GM21390 (cell line): ENCODE data around the gene ARHGAP6.
"Not testable (repeated sequence)": the region's sequence is repeated elsewhere in the genome, so short reads cannot be mapped to it uniquely, and the experiment has no call there.

Experiments used
- ATAC-seq: cut with Tn5 transposase; IDR thresholded peaks from one replicate; pipeline ENCODE4 v1.9.1; 2021; ENCODE audit not compliant: unreplicated experiment

Gene ARHGAP6

DNA sequence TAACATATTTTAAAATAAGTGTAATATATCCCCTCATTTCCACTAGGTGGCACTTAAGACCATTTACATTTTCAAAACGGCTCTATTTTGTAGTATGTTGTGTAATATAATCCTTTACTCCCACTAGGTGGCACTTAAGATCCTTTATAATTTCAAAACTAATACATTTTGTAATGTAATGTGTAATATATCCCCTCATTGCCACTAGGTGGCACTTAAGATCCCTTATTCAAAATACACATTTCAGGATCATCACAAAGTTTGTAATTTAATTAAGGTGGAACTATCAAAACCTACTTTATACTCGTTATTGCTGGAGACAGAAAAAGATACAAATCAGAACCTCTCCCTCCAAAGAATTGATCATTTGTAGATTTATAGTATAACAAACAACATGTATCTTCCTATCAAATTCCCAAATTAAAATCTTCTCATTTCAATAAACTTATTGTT lies 132.5 kb downstream of the ARHGAP6 start:
- ATAC-seq, result peak; percentile 82

DNA sequence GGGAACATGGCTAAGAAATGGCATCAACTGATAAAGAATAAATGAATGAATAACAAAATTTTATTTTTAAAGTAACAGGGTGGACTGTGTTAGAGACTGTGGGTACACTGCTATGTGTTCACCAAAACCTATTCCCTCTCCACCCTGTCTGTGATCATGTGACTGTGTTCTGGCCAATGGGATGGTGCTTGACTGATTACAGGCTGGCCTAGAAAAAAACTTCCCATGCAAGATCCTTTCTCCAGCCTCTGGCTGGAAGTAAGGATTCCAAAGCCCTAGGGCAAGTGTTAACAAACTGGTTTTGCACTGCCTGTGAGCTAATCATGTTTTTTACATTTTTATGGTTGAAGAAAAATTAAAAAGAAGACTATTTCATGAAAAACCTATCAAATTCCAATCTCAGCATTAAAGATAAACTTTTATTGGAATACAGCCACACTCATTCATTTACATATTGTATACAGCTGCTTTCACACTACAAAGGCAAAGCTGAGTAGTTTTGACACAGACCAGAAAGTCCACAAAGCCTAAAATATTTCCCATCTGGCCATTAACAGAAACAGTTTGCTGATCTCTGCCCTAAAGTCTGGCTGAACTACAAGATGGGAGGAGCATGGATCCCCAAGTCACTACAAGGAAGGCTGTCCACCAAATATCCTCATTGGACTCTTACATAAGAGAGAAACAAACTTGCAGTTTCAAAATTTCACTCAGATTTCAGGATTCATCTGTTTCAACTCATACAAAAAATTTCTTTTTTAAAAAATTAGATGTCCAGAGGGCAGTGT lies 133.2 kb downstream of the ARHGAP6 start:
- no peak for ATAC-seq

DNA sequence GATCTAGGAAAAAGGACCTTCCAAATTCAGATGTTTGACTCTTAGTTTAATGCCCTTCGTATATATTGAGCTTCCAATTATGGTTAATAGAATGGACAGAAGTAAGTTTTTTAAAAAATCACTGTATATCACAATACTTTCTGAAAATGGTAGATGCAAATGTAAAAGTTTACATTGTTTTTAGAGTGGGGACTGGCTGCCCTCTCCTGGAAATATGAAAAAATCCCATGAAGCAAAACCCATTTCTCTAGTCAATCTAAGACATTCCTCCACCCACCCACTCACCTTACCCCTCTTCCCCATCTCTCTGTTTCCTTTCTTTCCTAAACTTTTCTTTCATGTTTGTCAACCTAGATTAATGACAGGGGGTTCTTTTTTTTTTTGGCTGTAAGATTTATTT lies 134.5 kb downstream of the ARHGAP6 start:
- ATAC-seq, result no peak

DNA sequence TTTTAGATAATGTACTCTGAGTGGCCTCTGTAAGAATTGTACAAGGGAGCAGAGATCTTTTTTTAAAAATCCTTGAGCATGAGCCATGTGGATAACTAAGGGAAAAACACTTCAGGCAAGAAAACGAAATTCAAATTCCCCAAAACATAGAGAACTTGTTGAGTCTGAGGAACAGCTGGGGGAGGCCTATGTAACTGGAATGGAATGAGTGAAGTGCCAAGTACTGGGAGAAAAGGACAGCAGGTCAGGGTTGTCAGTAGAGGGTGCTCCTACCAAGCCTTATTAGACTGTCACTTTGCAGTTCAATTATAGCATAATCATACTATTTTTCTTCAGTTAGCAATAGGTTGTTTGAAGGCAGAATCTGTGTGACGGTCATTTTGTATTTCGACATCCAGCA lies 135.1 kb downstream of the ARHGAP6 start:
- no peak for ATAC-seq

DNA sequence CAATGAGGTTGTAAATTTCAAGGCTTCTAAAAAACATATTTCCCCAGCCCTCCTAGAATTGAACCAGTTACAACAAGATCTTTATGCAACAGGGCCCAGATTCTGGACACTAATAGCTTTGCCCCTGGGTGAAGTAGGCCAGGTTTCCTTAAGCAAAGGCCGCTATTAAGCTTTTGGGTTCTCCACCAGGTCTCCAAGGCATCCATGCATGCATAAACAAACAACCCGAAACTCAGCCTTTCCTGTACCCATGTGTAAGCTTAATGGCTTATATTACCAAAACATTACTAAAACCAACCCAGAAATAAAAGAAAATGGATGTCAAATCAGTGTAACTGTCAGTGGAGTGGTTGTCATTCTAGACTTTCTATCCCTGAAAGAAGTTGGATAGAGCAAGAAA lies 137.1 kb downstream of the ARHGAP6 start:
- no peak for ATAC-seq

DNA sequence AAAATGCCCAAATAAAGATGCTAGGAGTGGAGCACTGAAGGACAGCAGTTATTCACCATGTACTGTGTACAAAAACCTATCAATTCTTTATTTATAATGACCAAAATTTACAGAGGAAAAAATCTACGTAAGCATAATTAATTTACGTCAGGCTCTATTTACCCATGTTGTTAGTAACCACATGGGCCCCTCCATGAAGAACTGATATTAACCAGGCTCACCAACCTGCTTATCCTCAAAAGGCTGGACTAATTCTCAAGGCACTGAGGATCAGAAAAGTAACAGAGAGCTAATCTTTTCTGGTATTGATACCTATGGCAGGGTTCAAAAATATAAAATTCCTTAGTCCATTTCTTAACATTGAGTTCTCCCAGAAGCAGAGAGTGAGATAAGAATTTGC lies 140.0 kb downstream of the ARHGAP6 start:
- no peak for ATAC-seq

DNA sequence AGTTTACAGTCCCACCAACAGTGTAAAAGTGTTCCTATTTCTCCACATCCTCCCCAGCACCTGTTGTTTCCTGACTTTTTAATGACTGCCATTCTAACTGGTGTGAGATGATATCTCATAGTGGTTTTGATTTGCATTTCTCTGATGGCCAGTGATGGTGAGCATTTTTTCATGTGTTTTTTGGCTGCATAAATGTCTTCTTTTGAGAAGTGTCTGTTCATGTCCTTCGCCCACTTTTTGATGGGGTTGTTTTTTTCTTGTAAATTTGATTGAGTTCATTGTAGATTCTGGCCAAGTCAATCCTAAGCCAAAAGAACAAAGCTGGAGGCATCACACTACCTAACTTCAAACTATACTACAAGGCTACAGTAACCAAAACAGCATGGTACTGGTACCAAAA lies 146.5 kb downstream of the ARHGAP6 start:
- not testable (repeated sequence) for ATAC-seq

DNA sequence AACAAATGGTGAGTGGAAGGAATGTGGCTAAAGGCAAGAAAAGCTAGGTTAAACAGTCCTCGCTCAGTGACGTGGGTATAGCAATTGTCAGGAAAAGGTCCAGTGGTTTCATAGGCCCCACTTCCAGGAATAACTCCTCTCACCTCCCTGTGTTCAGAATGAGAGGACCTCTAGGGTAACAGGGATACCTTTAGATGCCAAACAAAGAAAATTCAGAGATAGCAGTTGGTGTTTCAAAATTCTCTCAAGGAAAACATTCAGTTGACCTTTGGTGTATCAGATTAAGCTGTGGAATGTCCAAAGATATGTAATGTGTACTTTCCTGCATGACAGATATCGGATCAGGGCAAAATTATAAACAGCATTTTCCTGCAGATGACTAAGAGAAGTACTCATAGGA lies 155.9 kb downstream of the ARHGAP6 start:
- no peak for ATAC-seq

DNA sequence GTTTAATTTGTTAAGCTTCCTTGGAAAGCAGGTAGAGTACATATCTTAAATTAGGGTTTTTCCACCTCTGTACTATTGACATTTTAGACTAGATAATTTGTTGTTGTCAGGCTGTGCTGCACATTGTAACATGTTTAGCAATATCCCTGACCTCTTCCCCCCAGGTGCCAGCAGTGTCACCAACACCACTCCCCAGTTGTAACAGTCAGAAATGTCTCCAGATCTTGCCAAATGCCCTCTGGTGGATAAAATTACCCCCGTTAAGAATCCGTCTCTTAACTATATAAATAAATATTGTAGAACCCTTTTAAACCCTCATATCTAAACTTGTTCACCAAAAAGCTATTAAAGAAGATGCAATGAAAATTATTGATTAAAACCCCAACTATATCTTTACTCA lies 161.5 kb downstream of the ARHGAP6 start:
- ATAC-seq, result no peak

DNA sequence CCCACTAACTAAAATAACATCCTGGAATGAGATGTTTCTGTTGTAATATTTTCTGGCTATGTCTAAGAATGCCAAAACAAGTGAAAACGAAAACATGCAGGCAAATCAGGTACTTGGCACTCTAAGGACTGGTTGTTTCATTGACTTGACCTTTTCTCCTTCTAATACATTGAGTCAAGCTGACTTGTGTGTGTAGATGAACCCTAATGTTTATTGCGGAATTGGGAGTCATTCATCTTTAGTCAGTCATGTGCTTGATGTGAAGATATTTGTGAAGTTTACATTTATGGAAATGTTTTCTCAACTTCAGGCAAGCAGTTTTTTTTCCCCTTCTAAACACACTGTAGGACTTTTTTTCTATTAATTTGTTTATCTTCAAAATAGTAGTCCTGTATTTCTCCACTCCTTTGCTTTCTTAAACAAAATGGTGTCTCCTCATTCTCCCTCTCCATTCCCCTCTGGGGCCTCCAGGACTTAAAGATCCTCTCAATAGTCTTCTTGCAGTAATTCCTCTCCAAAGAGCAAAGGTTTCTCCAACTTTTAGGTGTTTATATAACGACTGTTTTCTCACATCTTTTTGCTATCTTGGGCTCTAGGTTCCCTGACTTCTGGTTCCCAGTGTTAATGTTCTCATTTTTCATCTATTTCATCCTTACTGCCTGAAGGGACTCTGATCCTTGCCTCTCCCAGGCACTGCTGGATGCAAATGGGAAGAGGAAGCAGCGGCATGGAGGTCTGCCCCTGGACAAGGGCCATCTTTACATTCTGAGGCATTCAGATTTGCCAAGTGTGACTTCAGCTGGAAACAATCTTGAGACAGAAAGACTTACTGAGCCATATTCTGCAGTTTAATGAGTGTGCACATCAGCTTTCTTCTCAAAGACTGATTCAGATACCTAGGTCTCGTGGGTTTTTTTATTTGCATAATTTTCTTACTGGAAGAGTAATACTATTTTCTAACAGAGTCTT lies 166.4 kb downstream of the ARHGAP6 start:
- no peak for ATAC-seq

DNA sequence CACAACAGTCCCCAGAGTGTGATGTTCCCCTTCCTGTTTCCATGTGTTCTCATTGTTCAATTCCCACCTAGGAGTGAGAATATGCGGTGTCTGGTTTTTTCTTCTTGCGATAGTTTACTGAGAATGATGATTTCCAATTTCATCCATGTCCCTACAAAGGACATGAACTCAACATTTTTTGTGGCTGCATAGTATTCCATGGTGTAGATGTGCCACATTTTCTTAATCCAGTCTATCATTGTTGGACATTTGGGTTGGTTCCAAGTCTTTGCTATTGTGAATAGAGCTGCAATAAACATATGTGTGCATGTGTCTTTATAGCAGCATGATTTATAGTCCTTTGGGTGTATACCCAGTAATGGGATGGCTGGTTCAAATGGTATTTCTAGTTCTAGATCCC lies 174.3 kb downstream of the ARHGAP6 start:
- ATAC-seq, result not testable (repeated sequence)

DNA sequence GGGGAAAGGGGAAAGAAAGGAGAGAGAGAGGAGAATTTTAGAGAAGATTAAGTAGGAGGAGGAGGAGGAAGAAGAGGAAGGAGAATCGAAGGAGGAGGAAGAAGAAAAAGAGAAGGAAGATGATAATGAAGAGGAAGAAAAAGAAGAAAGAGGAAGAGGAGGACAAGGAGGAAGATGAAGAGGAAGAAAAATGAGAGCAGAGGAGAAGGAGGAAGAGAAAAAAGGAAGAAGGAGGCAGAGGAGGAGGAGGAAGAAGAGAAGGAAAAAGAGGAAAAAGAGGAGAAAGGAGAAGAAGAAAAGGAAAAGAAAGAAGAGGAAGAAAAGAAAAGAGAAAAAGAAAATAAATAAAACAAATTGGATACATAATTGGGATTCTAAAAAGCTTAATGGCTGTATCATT lies 181.4 kb downstream of the ARHGAP6 start:
- ATAC-seq, result no peak

DNA sequence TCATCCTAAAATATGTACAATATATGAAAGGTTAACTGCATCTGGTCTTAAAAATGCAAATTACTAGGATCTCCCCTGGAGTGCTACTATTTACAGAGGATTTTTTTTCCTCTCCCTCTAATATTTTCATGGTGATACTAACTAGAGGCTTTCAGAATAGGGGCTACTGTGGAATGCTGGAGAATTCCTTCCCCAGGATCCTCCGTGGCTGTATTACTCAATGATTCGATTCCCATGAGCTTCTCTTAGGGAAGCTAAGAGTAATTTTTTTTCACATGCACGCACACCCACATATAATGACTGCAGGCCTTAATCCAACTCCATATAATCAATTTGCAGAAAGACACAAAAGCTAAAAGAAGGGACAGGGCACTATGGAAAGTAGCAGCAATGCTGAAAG lies 184.7 kb downstream of the ARHGAP6 start:
- no peak for ATAC-seq

DNA sequence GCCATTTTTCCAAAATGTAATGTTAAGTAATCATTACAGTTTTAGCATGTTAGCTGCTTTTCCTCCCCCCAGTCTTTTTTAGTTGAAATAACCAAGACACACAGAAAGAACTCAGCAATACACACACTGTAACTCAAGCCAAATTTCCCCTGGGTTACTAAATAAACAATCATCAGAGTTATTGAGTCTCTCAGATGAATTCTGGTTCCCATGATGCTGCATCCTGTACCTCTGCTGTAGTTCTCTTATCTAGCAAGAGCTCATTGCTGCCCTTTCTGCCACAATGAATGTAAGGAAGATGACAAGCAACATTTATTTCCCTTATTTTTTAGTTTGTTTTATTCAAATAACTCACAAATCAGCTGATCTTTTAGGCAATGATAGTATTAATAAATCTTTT lies 185.1 kb downstream of the ARHGAP6 start:
- ATAC-seq, result no peak

DNA sequence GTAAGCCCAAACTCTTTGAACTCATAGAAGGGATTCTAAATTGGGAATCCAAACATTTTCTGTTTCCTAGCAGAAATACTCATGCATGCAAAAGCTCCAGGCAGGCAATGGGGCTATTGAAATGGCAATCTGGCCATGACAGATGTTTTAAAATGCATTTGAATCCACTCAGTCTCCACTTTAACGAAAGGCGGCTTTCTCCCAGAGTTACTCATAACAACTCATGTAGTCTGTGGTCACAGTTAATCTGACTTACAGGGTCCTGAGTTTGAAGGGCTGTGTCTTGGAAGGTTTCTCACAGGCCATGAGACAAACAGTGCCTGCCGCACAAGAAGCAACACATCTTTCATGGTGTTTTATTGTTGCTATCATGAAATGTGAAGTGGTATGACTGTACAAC lies 186.8 kb downstream of the ARHGAP6 start:
- no peak for ATAC-seq

DNA sequence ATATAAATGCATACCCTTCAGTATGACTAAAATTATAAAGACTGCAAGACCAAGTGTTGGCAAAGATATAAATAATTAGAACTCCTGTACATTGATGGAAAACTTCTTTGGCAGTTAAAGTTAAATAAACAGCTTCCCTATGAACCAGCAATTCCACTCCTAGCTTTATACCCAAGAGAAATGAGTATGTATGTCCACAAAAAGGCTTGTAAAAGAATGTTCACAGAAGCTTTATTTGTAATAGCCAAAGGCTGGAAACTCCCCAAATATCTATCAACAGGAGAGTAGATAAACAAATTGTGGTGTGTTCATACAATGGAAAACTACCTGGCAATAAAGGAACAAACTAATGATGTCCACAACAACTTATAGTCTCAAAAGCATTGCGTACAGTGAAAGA lies 187.7 kb downstream of the ARHGAP6 start:
- no peak for ATAC-seq

DNA sequence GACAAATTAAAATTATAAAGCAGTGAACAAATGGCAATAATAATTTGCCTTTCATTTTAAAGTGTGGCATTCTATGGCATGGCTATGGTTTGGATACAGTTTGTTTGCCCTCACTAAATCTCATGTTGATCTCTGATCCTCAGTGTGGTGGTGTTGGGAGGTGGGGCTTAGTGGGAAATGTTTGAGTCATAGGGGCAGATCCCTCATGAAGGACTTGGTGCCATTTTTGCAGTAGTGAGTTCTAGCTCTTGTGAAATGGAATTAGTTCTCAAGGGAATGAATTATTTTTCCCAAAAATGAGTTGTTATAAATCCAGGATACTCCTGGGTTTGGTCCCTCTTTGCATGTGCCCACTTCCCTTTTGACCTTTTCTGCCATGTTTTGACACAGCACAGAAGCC lies 191.1 kb downstream of the ARHGAP6 start:
- no peak for ATAC-seq

DNA sequence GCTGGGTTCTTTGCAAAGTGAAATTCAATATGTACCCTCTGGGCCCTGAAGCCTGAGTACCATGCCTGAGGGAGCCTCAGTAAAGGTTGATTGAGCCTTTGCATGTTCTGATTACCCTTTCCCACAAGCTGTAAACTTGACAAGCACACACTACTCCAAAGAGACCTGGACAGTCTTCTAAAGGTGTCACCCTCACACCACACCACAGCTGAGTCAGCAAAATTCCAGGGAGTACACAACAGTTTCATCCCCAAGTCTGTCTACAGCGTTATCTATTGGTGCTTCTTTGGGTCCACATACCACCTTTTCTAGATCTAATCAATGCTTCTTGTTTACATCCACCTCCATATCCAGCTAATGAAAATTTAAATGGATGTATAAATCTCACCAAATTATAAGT lies 191.7 kb downstream of the ARHGAP6 start:
- ATAC-seq, result no peak

DNA sequence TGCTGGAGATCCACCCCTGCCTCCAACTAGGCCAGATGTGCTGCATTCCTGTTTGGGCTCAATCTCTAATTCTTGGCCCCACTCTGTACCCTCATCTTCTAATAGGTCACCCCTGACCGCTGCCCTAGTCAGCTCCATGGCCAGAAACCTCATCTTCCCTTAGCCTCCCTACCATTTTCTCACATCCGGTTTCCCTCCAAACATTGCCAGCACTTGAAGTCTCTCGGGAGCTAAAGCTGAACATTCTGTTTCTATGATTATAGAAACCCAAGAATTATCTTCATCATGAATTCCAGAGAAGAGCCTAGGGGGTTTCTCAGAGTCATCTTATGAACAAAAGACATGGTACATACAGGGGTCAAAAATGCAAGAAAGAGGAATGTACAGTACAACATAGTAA lies 192.8 kb downstream of the ARHGAP6 start:
- ATAC-seq, result no peak

DNA sequence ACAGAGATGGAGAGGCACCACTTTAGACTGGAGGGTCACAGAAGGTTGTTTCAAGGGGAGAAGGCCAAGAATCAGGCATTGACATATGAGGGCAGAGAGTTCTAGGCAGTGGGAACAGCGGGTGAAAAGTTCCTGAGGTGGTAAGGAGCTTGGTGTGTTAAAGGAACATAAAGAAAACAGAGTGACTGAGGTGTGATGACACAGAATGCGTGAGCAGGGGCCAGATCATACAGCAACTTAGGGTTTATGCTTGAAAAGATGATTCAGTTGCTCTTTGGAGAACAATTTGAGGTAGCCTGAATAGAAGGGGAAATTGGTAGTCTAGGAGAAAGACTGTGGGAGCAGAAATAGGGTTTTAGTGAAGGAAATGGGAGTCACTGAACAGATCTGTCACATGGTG lies 193.3 kb downstream of the ARHGAP6 start:
- no peak for ATAC-seq

DNA sequence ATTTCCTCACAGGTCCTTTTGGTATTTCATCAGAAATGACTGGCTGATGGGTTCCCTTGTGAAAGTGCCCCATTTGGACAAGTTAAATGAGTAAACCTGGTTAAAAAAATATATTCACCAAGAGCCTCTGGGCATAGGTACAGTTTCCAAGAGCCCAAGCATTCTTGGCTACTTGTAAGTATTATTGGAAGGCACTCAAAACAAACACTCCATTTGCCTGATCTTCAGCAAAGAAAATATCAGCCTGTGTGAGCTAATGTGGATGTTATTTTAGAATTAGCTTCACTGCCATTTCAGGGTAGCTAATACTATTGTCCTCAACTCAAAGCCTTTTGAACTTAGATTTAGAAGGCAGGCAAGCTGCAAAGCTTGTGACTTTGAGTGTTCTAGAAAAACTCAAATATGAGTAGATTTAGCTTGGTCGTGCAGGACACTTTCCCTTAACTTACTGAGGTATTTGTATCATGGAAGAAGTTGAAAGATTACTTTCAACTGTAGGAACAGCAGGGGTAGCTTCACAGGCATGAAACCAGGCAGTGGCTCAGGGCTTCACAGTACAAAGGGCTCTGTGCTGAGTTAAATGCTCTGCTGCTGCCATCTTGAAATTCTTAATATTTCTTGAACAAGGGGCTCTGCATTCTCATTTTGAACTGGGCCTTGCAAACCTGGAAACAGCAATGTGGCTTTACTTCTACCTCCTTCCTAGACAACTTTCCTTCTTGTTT lies 195.3 kb downstream of the ARHGAP6 start:
- no peak for ATAC-seq
